Stimulated activated CD8-positive, alpha-beta memory T cell treated with anti-CD3 and anti-CD28 coated beads, Interleukin-2, amount 100 ng/mL, for 48 hours (primary cell): ENCODE data around the gene PSMG2.

Experiments
- DNase-seq, 2 donors: peaks; one replicate each; pipeline ENCODE4 v3.0.0-alpha.2; 2020; ENCODE audit warnings: low read depth in 2 of 2

The PSMG2 gene

GRCh38 chr18:12702221-12703095 lies at the start of gene PSMG2, which contains the start of gene CEP76:
Gene PSMG2, plus strand, starts transcription at chr18:12703042. Its CDS starts 66 bp downstream, at chr18:12703108.
Gene CEP76, minus strand, starts transcription at chr18:12702723. Its CDS starts 175 bp downstream, at chr18:12702548.
- DNase-seq, result peak; percentile 76 to 77

GRCh38 chr18:12654971-12655370 lies 47.9 kb upstream of the PSMG2 start:
- no peak for DNase-seq

- no peak for DNase-seq
These were observed 46.3 kb upstream of the PSMG2 start for GRCh38 chr18:12656605-12656937.

GRCh38 chr18:12656938-12657683 lies 45.7 kb upstream of the PSMG2 start:
- peak; percentile 8 to 11 for DNase-seq

- DNase-seq, result peak; percentile 22
These were observed 45.0 kb upstream of the PSMG2 start, which contains the start of gene SPIRE1 for GRCh38 chr18:12657684-12658425. Gene SPIRE1, minus strand, starts transcription at chr18:12658107. Its CDS starts 241 bp downstream, at chr18:12657866.

- peak in 1 of 2 donors; percentile 9 for DNase-seq
These were observed 44.3 kb upstream of the PSMG2 start for GRCh38 chr18:12658426-12659138.

- DNase-seq, result peak in 1 of 2 donors; percentile 13
These were observed 42.8 kb upstream of the PSMG2 start for GRCh38 chr18:12659904-12660605.

GRCh38 chr18:12668041-12668440 lies 34.8 kb upstream of the PSMG2 start:
- no peak for DNase-seq

- no peak for DNase-seq
These were observed 23.6 kb upstream of the PSMG2 start for GRCh38 chr18:12679183-12679786.

GRCh38 chr18:12686100-12686499 lies 16.7 kb upstream of the PSMG2 start:
- DNase-seq, result no peak

GRCh38 chr18:12689256-12689850 lies 13.5 kb upstream of the PSMG2 start:
- no peak for DNase-seq

GRCh38 chr18:12692206-12692605 lies 10.6 kb upstream of the PSMG2 start:
- no peak for DNase-seq

- DNase-seq, result no peak
These were observed 8.8 kb upstream of the PSMG2 start for GRCh38 chr18:12694032-12694431.

- no peak for DNase-seq
These were observed 3.1 kb upstream of the PSMG2 start for GRCh38 chr18:12699747-12700146.

- no peak for DNase-seq
These were observed 1.7 kb upstream of the PSMG2 start for GRCh38 chr18:12701161-12701560.

- no peak for DNase-seq
These were observed 290 bp downstream of the PSMG2 start for GRCh38 chr18:12703096-12703567.

- DNase-seq, result no peak
These were observed 822 bp downstream of the PSMG2 start for GRCh38 chr18:12703664-12704063.

GRCh38 chr18:12711446-12711845 lies 8.6 kb downstream of the PSMG2 start:
- DNase-seq, result no peak

- no peak for DNase-seq
These were observed 18.8 kb downstream of the PSMG2 start for GRCh38 chr18:12721495-12722275.
